K562 (cell line): ENCODE measurements around the gene KMT2E. TPM values are rescaled to one million over a fixed set of nuclear protein-coding genes. Genes with fewer than 3 reads are reported as not detected.

Experiments
- BHLHE40 ChIP-seq: IDR thresholded peaks from 2 replicates; pipeline ENCODE4 v1.6.1; 2011; ENCODE audit warnings: low read length, improper control_type of control experiment
- CBX5 ChIP-seq: IDR thresholded peaks from 2 replicates; pipeline ENCODE4 v1.6.1; 2014; ENCODE audit warnings: low read depth, borderline replicate concordance
- CHD2 ChIP-seq: IDR thresholded peaks from 2 replicates; pipeline ENCODE4 v1.6.1; 2011; ENCODE audit warnings: low read depth, low read length
- HDGF ChIP-seq: fragments of 450-650 bp; IDR thresholded peaks from 2 replicates; pipeline ENCODE4 v1.6.1; 2016
- HSF4 ChIP-seq: fragments of 250-450 bp; sonication (Bioruptor Pico); IDR thresholded peaks from 2 replicates; pipeline ENCODE4 v2.1.2; 2022; ENCODE audit warnings: mild to moderate bottlenecking, moderate library complexity, borderline replicate concordance
- KDM1A ChIP-seq, 2 experiments: fragments of 450-650 bp; IDR thresholded peaks; 2 replicates each; pipeline ENCODE4 v1.6.1; 2016; ENCODE audit warnings: mild to moderate bottlenecking in 2 of 2
- KLF16 ChIP-seq: IDR thresholded peaks from 2 replicates; pipeline ENCODE4 v1.6.1; 2016; ENCODE audit warnings: antibody characterized with exemption
- MAFF ChIP-seq: IDR thresholded peaks from 2 replicates; pipeline ENCODE4 v1.6.1; 2012; ENCODE audit warnings: low read length, improper control_type of control experiment
- MCM2 ChIP-seq: fragments of 450-650 bp; IDR thresholded peaks from 2 replicates; pipeline ENCODE4 v1.6.1; 2017; ENCODE audit warnings: low read depth, mild to moderate bottlenecking
- MYBL2 ChIP-seq, 2 experiments: fragments of 450-650 bp in 1 of 2; sonication (generic) in 1 of 2; formaldehyde crosslinking in 1 of 2; IDR thresholded peaks; 2 replicates each; pipeline versions ENCODE4 v1.6.1 to v1.8.1; 2017 to 2022; ENCODE audit warnings: borderline replicate concordance in 1 of 2, inconsistent platforms in 1 of 2, low read depth in 1 of 2, mild to moderate bottlenecking in 1 of 2, missing genetic modification reagents in 1 of 2, moderate library complexity in 1 of 2
- POLR3A ChIP-seq: IDR thresholded peaks from 2 replicates; pipeline ENCODE4 v1.6.1; 2011; ENCODE audit warnings: borderline replicate concordance, mild to moderate bottlenecking, moderate library complexity; ENCODE audit not compliant: insufficient read length, insufficient read depth; ENCODE audit errors: extremely low read depth
- ZBTB33 ChIP-seq: sonication (generic); formaldehyde crosslinking; IDR thresholded peaks from 2 replicates; pipeline ENCODE4 v1.8.1; 2023; ENCODE audit warnings: mild to moderate bottlenecking, missing genetic modification reagents
- ZNF124 ChIP-seq: sonication (generic); formaldehyde crosslinking; IDR thresholded peaks from 2 replicates; pipeline ENCODE4 v1.8.1; 2022; ENCODE audit warnings: missing genetic modification reagents
- ZNF174 ChIP-seq: fragments of 250-450 bp; sonication (Bioruptor Pico); IDR thresholded peaks from 2 replicates; pipeline ENCODE4 v1.4.0; 2020; ENCODE audit warnings: mild to moderate bottlenecking
- ZNF263 ChIP-seq: sonication (generic); formaldehyde crosslinking; IDR thresholded peaks from 2 replicates; pipeline ENCODE4 v1.8.0; 2022; ENCODE audit warnings: mild to moderate bottlenecking, missing genetic modification reagents, borderline replicate concordance
- ZNF316 ChIP-seq: fragments of 450-650 bp; IDR thresholded peaks from 2 replicates; pipeline ENCODE4 v1.6.1; 2016
- ZNF511 ChIP-seq: sonication (generic); formaldehyde crosslinking; IDR thresholded peaks from 2 replicates; pipeline ENCODE4 v1.8.0; 2022; ENCODE audit warnings: mild to moderate bottlenecking, missing genetic modification reagents
- ZNF586 ChIP-seq: fragments of 450-650 bp; formaldehyde crosslinking; conservative IDR thresholded peaks from 2 replicates; pipeline ENCODE4 v1.4.0; 2020; ENCODE audit warnings: mild to moderate bottlenecking, moderate library complexity
- ZNF766 ChIP-seq: fragments of 200-800 bp; sonication (Bioruptor generic); conservative IDR thresholded peaks from 2 replicates; pipeline ENCODE4 v1.6.1; 2016; ENCODE audit warnings: missing genetic modification characterization, missing compliant biosample characterization
- polyA plus RNA-seq, 8 experiments: library from polyadenylated mRNA; depleted of rRNA in 4 of 8; stranded (reverse) in 5 of 8; unstranded in 3 of 8; fragments of >200 nt; fragmentation: Nextera tagmentation in 2 of 8; fragmentation: Illumina TruSeq in 1 of 8; extraction: Ambion mirVana in 2 of 8; extraction: Trizol in 1 of 8; gene quantifications; 2 replicates each; pipeline versions ENCODE4 v1.2.1 to v1.2.3, GENCODE V29; 2011 to 2014; ENCODE audit warnings: inconsistent platforms in 1 of 8, missing spikeins in 1 of 8
- total RNA-seq, 7 experiments: library from RNA; depleted of rRNA in 6 of 7; stranded (reverse); fragments of >200 nt in 6 of 7; fragmentation: Illumina TruSeq in 2 of 7; extraction: Trizol in 2 of 7; gene quantifications; 2 replicates each; pipeline versions ENCODE4 v1.2.1 to v1.2.3, GENCODE V29; 2011 to 2021; ENCODE audit warnings: low replicate concordance in 1 of 7
- TF ChIP-seq, protein P1 (sequence below): fragments of 450-650 bp; IDR thresholded peaks from 2 replicates; pipeline ENCODE4 v1.6.1; 2017; ENCODE audit warnings: antibody characterized with exemption, mild to moderate bottlenecking
- TF ChIP-seq, protein P2 (sequence below): sonication (generic); formaldehyde crosslinking; IDR thresholded peaks from 2 replicates; pipeline ENCODE4 v1.8.0; 2022; ENCODE audit warnings: missing genetic modification reagents, mild to moderate bottlenecking, moderate library complexity, borderline replicate concordance

Gene KMT2E
- total and polyA plus RNA-seq, 9 of the 15 experiments (the other 6 are each of a cell fraction or from before 2014, with no cell fraction given), result 8.9 to 55.3 (median 38.1) TPM

DNA sequence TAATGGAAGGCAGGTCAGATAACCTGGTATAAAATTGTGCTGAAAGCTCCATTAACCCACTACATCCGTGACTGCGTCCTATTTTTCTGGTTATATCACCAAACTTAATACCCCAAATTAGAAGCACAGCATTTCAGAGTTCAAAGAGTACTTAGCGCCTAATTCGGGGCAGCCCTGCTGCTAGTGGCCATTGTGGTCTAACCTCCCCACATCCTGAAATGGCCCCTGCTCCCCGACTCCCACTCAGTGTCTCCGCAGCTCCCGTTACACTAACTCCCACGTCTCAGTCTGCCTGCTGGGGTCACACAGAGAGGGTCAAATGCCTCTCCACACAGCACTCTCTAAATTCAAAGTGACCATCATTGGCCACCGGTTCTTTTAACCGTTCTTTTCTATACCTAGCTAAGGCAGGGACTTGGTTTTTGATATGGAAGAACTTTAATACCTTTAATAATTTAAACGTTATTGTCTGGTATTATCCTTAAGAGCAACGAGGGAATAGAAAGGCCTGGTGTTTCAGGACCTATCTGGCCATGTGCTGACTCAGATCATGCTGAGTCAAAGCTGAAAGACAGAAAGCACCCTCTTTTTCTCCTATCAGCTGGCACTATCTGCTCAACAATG lies 117.1 kb downstream of the KMT2E start (continued):
- TF ChIP-seq ZNF174 (CRISPR knock-in tag) (0 out of 2 replicates have a peak, but pooled peaks have one; percentile 76), ZNF766 (no peak), CBX5 (peak; percentile 85), ZNF124 (CRISPR knock-in tag) (no peak), HDGF (no peak), BHLHE40 (peak; percentile 50), ZNF586 (CRISPR knock-in tag) (no peak), ZBTB33 (CRISPR knock-in tag) (no peak), MAFF (peak; percentile 89), POLR3A (no peak), KDM1A (IDR thresholded peaks at IDR 0.05) (peak in 1 of 2 experiments; percentile 60; a peak in 1 of 4 replicates), ZNF263 (no peak), CHD2 (no peak; the same call in 1 of the 2 replicates), MCM2 (no peak), ZNF316 (peak; percentile 96), HSF4 (CRISPR knock-in tag) (no peak), ZNF511 (CRISPR knock-in tag) (no peak), MYBL2 (IDR thresholded peaks at IDR 0.05; ENCODE audit: low read depth) (no peak; the same call in 1 of the 2 replicates), MYBL2 (CRISPR knock-in tag; IDR thresholded peaks at IDR 0.05; ENCODE audit: borderline replicate concordance) (no peak), KLF16 (peak; percentile 76)
- TF ChIP-seq, protein P1, sequence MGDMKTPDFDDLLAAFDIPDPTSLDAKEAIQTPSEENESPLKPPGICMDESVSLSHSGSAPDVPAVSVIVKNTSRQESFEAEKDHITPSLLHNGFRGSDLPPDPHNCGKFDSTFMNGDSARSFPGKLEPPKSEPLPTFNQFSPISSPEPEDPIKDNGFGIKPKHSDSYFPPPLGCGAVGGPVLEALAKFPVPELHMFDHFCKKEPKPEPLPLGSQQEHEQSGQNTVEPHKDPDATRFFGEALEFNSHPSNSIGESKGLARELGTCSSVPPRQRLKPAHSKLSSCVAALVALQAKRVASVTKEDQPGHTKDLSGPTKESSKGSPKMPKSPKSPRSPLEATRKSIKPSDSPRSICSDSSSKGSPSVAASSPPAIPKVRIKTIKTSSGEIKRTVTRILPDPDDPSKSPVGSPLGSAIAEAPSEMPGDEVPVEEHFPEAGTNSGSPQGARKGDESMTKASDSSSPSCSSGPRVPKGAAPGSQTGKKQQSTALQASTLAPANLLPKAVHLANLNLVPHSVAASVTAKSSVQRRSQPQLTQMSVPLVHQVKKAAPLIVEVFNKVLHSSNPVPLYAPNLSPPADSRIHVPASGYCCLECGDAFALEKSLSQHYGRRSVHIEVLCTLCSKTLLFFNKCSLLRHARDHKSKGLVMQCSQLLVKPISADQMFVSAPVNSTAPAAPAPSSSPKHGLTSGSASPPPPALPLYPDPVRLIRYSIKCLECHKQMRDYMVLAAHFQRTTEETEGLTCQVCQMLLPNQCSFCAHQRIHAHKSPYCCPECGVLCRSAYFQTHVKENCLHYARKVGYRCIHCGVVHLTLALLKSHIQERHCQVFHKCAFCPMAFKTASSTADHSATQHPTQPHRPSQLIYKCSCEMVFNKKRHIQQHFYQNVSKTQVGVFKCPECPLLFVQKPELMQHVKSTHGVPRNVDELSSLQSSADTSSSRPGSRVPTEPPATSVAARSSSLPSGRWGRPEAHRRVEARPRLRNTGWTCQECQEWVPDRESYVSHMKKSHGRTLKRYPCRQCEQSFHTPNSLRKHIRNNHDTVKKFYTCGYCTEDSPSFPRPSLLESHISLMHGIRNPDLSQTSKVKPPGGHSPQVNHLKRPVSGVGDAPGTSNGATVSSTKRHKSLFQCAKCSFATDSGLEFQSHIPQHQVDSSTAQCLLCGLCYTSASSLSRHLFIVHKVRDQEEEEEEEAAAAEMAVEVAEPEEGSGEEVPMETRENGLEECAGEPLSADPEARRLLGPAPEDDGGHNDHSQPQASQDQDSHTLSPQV, result peak; percentile 99
- TF ChIP-seq, protein P2, sequence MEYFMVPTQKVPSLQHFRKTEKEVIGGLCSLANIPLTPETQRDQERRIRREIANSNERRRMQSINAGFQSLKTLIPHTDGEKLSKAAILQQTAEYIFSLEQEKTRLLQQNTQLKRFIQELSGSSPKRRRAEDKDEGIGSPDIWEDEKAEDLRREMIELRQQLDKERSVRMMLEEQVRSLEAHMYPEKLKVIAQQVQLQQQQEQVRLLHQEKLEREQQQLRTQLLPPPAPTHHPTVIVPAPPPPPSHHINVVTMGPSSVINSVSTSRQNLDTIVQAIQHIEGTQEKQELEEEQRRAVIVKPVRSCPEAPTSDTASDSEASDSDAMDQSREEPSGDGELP, result peak; percentile 51; the same call in 1 of the 2 replicates
